ENCODE measurements around the gene HLA-DQB2.

HLA-DQB2 gene

GRCh38 chr6:32744776-32745175, 18.6 kb downstream of the HLA-DQB2 start:
- no peak for DNase-seq

- DNase-seq, result no peak
Observed at GRCh38 chr6:32742374-32742773, 21.0 kb downstream of the HLA-DQB2 start.

DNA sequence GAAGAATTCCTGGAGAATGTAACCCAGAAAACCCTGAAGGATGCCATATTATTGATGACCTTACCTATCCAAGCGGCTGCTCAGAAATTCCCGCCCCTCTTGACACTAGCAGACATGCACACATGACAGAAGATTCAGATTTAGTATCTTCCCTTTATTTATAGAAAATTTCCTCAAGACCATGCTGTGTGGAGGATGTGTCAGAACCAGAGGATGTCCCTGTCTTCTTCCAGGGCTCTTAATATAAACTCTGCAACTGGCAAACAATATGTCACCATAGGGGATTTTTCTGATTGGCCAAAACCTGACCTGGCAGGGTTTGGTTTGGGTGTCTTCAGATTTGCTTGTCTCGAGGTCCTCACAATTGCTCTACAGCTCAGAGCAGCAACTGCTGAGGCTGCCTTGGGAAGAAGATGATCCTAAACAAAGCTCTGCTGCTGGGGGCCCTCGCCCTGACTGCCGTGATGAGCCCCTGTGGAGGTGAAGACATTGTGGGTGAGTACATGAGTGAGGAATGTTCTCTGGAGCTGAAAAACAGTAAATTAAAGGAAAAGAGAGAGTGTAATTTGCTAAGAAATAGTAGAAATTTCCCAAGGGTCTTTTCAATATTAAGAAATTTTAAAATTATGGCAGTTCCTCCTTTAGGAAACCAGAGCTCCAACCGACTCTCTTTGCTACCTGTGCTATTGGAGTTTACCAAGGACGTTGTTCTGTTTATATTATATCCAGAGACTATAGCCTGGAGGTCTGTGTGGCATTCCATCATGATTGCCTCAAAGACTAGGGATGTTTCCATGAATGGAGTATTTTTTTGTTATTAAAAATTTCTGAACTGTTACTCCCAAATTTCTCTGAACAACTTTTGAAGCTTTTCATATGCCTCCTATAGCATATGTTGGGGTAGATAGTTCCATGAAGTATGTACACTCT, 22.0 kb downstream of the HLA-DQB2 start, which contains the start of gene HLA-DQA2:
TSS of gene HLA-DQA2 (plus strand) at position 361 of the 930 bp plus-strand sequence. CDS start at position 414, 53 bp downstream.
- DNase-seq, result no peak

- no peak for DNase-seq
Observed at GRCh38 chr6:32738126-32738525, 25.2 kb downstream of the HLA-DQB2 start.

DNA sequence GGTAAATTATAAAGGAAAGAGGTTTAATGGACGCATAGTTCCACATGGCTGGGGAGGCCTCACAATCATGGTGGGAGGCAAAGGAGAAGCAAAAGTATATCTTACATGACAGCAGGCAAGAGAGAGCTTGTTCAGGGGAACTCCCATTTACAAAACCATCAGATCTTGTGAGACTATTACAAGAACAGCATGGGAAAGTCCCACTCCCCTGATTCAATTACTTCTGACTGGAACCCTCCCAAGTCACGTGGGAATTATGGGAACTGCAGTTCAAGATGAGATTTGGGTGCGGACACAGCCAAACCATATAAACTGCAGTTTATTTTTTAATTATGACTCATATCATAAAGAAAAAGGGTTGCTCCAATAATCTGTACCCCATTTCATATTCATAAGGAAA, 44.5 kb downstream of the HLA-DQB2 start:
- no peak for DNase-seq

DNA sequence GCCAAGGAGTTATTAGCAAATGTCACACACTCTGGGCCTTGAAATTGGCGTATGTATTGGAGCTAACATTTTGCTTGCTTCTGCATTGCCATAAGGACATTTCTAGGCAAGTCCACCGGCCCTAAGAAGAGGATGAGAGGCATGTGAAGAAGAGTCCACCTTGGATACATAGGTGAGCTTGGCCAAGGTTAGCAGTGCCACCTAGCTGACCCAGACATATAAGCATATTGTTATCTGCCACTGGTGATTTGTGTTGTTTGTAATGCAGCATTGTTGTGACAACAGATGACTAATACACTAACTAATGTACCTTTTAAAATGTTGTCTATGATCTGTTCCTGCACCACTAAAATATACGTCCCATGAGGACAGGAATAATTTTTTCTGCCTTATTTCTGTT, 46.9 kb downstream of the HLA-DQB2 start:
- no peak for DNase-seq

DNA sequence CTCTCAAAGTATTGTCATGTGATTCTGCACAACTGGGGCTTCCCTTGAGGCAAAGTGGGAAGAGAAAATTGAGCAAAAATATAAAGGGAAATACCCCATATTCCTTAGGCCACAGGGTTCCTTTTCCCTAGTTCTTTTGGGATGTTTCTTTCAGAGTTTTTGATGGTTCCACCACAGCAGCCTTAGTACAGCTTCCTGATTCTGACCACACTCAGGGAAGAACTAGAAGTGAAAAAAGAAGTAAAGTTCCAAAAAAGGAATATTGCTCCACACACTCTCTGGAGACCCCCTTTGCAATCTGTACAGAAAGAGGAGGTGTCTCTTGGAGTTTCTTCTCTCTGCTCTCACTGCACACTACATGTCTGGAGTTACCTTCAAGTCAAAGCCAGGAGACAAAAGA, 50.1 kb downstream of the HLA-DQB2 start:
- no peak for DNase-seq

GRCh38 chr6:32709625-32710024, 53.7 kb downstream of the HLA-DQB2 start:
- no peak for DNase-seq

All from femur (tissue), 1 donor.